Measurements from ENCODE around the gene POLN.

The POLN gene

DNA sequence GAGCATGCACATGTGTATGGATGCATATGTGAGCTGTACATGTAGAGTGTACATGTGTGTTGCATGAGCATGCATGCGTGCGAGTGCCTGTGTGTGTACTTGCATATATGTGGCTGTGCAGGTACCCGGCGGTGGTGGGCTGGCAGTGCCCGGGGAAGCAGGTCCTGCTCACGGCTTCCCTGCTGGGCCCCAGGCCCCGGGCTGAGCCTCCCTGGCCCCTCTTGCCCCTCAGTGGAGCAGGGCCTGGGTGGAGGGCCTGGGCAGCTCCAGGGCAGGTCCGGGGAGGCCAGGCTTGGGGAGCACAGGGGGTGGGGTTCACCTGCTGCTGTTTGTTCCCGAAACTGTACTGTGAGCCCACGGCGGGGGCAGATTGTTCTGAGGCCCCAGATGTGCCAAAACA, 173.4 kb downstream of the POLN start:
- no peak overlapping the region for H3K4me3 ChIP-seq (ENCODE audit: low read length)
- no peak for TF ChIP-seq ZNF274 (IDR thresholded peaks at IDR 0.05; ENCODE audit: low read depth, low read length)

DNA sequence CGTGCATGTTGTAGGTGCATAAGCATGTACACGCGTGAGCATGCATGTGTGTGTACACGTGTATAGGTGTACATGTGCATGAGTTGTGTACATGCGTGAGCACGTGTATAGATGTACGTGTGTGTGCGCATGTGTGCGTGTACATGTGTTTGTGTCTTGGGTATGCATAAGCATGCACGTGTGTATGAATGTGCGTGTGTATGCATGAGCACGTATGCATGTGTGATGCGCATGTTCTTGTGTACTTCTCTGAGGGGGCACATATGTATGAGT, 173.8 kb downstream of the POLN start:
- TF ChIP-seq ZNF274 (IDR thresholded peaks at IDR 0.05; ENCODE audit: low read depth, low read length), result no peak

DNA sequence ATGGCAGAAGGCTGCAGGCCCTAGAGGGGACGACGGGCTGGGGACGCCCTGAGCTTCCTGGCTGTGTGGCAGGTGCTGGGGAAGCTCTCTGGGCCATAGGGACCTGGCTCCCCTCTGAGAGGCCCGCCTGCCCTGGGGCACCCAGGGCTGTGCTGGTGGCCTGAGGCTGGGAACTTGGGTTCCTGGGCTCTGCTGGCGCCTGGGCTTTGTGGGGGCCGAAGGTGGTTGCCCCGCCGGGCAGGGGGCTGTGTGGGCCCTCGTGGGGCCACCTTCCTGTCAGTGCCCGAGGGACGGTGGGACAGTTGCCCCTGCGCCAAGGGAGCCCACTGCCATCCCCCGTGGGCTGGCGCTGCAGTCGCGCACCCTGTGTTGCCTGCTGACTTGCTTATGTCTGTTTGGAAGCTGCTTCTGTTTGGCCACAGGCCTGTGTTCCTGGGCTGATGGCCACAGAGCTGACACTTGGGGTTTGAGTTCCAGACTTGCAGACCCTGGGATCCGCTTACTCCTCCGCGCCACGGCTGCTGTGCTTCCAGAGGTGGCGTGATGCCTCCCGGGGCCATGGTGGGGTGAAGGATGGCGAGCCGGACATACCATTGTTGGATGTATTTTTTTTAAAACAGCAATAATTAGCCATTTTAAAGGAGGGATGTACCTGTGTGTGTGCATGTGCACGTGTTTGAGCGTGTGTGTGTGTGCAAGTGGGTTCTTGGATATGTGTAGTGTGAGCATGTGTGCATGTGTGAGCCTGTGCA, 174.3 kb downstream of the POLN start:
- TF ChIP-seq ZNF274 (IDR thresholded peaks at IDR 0.05; ENCODE audit: low read depth, low read length), result no peak

More for the DNA sequence above, 173.8 kb downstream of the POLN start:
- H3K4me3 ChIP-seq (ENCODE audit: low read length), result no peak overlapping the region

DNA sequence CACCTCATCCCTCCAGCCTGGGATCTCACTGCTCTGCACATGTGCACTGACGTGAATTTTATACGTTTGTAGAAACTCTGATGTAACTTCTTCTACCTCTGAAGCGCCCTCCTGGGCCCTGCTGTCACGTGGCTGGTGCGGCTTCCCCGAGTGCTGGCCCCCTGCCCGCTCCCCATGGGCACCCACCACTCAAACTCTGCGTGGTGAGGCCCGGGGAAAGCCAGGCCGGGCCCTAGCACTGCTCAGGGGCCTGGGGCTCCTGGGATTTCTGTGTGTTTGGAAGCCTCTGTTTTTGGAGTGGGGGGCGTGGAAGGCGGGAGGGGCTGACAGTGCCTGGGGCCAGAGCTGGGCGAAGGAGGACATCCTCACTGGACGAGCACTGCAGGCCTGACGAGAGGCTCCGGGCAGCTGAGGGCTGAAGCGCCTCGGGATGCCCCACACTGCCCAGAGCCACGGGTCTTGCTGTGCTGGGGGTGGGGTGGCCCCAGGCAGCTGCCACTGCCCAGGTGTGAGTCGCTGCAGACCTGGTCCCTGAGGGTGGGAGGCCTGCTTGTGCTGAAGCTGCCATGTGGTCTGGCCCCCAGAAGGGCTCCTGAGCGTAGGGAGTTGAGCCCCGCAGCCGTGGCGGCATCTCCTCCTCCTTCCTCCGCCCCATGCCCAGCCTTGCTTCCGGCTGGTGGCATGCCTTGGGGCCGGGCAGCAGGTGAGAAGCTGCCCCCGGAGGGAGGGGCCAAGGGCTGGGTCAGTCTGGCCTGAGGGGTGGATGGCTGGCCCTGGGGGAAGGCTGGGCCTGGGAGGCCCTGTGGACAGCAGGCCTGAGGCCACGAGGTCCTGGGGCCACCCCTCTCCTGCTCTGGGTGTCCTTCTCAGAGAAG, 175.1 kb downstream of the POLN start:
- TF ChIP-seq ZNF274 (IDR thresholded peaks at IDR 0.05; ENCODE audit: low read depth, low read length), result no peak

More for the DNA sequence above, 174.3 kb downstream of the POLN start:
- H3K4me3 ChIP-seq (ENCODE audit: low read length), result no peak overlapping the region

DNA sequence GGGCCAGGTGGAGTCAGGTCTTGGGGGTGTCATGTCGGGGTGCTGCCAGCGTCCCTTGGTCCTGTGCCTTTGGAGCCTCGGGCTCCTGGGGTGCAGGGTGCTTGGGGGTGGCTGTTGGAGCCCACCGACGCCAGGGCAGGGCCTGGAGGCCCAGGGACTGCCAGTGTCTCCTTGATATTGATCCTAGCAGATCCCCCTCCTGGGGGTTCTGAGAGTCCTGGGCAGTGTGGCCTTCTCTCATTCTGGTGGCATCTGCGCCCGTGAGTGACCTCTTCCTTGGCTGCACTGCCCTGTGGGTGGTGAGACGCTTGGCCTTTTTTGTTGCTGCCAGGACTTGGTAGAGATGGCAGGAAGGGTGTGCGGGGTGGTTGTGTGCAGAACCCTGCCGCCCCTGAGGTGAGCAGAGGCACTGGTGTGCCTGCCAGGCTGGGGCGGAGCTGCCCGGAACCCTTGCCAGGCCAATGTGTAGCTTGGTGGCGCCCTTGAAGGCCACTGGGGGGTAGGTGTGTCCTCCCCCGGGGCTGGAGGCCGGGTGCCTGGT, 175.8 kb downstream of the POLN start:
- no peak overlapping the region for H3K4me3 ChIP-seq (ENCODE audit: low read length)
- no peak for TF ChIP-seq ZNF274 (IDR thresholded peaks at IDR 0.05; ENCODE audit: low read depth, low read length)

More for the DNA sequence above, 175.1 kb downstream of the POLN start:
- H3K4me3 ChIP-seq (ENCODE audit: low read length), result no peak overlapping the region

DNA sequence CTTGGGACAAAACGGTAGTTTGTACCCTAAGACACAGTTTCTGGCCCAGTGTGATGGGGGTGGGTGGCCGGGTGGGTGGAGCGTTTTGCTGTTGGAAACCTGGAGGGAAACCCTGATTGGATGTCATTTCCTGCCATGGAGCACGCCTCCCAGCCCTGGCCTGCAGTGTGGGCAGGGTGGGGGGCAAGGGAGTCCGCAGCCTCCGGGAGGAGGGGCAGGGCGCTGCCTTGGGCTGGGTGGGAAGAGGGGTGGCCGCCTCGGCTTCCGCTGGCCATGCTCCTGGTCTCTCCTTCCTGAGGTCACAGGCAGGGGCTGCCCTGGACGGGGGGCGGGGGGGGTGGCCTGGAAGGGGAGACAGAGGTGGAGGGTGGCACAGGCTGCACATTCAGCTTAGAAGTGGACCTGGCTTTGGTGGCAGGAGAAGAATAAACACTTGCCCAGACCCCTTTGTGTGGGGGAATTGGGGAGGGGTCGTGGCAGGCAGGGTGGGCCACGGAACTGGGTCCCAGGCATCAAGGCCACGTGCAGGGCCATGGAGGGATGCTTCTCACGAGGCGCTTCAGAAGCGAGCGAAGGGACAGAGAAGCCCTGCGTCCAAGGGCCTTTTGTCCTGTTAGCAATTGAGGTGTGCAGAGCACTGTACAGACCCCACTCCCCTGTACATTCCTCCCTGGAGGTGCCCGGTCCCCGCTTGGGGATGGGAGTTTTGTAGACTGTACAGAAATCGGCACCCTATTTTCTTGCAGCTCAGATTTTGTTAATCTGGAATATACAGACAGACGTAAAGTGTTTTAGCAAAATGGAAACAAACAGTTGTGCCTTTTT, 176.6 kb downstream of the POLN start:
- TF ChIP-seq ZNF274 (IDR thresholded peaks at IDR 0.05; ENCODE audit: low read depth, low read length), result no peak
- no peak overlapping the region for H3K4me3 ChIP-seq (ENCODE audit: low read length)

DNA sequence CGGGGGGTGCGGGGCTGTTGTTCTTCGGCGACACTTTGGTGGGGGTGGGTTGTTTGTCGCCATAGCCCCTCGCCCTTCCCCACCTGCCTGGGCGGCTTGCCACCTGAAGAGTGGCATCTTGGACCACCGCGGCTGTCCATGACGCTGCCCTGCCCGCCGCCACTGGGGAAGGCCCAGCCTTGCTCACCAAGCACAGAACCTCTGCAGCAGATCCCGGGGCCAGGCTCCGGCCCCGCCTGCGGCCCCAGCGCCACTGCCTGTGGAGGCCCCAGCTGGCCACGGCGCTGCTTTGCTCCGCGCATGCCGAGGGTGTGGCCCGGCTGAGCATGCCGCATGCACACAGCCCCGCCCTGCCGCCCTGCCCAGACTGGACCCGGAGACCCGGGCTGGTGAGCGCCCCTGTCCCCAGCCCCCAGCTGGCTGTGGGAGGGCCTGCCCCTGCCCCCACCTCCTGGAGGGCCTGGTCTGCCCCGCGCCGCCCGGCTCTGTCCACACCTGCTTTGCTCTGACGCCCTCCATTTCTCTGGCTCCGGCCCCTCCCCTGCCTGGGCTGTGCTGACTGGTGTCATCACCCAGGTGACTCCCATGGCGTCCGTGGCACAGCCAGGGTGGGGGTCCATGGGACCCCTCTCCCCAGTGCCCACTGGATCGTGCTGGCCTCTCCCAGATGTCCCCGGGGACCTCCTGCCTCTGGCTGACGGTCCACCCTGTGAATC, 177.5 kb downstream of the POLN start:
- TF ChIP-seq ZNF274 (IDR thresholded peaks at IDR 0.05; ENCODE audit: low read depth, low read length), result no peak
- no peak overlapping the region for H3K4me3 ChIP-seq (ENCODE audit: low read length)

DNA sequence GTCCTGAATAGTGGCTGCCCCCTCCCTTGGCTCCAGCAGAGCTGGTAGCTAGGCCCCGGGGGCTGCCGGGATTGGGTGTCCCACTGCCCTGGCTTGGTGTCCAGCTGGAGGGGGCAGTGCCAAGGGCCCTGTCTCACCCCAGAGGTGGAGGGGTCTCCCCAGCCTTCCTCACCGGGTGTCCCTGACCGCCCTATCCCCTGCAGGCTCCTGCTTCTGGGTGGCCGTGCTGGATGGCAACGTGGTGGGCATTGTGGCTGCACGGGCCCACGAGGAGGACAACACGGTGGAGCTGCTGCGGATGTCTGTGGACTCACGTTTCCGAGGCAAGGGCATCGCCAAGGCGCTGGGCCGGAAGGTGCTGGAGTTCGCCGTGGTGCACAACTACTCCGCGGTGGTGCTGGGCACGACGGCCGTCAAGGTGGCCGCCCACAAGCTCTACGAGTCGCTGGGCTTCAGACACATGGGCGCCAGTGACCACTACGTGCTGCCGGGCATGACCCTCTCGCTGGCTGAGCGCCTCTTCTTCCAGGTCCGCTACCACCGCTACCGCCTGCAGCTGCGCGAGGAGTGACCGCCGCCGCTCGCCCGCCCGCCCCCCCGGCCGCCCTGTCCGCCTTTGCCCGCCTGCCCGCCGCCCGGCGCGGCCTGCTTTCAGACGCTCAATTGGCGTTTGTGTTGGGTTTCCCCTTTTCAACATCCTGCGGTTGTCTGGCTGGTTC, 178.2 kb downstream of the POLN start:
- H3K4me3 ChIP-seq (ENCODE audit: low read length), result no peak overlapping the region
- no peak for TF ChIP-seq ZNF274 (IDR thresholded peaks at IDR 0.05; ENCODE audit: low read depth, low read length)

DNA sequence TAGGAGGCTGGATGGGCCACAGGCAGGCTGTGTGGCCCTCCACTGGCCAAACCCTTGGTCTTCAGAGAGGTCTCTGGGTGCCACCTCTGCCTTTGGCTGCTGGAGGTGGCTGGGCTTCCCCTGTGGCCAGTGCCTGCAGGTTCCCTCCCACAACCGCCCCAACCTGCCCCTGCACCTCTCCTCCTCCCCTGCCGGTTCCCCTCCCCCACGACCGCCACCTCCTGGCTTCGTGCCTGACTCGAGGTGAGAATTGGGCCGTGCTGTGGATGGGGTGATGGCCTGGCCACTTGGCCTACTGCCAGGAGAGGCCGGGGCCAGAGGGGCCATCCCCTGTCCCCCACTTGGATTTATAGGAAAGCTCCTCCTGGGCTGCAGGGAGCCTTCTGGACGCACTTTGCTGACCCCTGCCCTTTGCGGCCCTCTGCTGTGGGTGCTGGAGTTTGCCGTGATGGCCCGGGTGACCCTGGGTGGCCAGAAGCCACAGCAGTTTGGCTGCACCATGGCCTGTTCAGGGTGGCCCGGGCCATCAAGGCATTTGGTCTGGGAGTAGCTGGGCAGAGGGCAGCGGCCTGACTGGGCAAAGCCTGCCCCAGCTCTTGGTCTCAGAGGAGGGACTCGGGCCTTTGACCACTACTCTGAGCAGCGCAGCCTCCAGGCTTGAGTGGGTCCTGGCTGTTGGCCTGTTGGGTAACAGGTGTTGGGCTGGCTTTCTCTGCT, 179.0 kb downstream of the POLN start:
- H3K4me3 ChIP-seq (ENCODE audit: low read length), result no peak overlapping the region
- TF ChIP-seq ZNF274 (IDR thresholded peaks at IDR 0.05; ENCODE audit: low read depth, low read length), result no peak

DNA sequence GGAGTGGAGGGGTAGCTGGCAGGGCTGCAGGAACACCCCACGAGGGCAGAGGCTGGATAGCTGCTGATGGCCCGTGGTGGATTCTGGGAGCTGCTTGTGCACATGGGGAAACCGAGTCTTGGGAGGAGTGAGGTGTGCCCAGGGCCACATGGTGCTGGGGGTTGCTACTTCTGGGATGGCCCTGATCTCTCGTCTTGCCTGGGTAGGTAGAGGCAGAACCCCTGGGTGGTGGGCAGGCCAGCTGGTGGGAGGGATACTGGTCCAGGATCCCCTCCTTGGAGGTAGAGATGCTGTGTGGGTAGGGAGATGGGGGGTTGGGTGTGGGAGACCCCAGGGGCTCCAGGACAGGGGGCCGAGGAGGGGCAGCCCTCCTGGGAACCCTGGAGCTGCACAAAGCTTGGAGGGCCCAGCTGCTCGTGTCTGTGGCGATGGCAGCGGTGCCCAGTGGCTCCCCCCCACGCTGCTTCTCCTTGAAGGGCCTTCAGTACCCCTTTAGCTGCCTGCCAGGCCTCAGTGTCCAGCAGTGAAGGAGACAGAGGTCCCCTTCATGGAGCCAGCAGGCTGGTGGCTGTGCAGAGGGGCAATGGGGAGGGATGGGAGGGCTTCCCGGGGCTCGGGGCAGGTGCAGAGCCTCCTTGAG, 179.6 kb downstream of the POLN start:
- no peak for TF ChIP-seq ZNF274 (IDR thresholded peaks at IDR 0.05; ENCODE audit: low read depth, low read length)
- H3K4me3 ChIP-seq (ENCODE audit: low read length), result no peak overlapping the region

DNA sequence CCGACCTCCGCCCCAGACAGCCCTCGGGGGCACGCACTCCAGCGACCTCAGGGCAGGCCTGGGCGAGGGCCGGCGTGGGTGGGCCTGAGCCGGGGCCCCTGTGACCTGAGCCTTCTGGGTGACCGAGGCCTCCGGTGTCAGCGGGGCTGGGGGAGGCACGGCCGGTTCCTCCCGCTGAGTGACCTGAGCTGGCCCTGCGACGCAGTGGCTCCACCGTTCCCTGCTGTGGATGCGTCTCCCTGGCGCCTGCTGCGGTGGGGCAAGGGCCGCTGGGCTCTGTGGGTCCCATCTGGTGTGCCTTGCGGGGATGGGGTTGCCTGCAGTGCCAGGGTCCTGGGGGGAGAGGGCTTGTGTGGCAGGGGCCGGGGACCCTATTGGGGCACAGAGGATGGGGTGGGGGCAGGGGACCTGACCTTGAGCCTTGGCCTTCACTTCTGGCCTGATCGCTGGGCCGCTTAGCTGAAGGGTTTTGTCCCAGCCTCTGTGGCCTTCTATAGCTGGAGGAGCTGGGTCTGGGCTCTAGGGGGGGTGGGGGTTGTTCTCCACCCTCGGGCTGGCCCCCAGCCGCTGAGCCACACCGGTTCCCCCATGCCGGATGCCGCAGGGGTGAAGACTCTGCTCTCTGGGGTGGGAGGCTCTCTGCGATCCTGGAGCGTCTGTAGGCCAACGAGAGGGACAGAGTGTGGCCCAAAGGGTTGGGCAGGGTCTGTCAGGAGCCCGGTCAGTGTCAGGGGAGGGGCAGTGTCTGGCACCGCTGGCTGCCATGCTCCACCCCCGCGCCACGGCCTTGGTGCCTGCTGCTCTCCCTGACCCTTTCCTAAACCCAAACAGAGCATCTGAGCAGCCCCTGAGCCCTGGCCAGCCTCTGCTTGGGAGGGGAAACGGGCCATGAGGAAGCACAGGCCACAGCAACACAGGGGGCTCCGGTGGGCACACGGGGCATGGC, 180.5 kb downstream of the POLN start:
- no peak for TF ChIP-seq ZNF274 (IDR thresholded peaks at IDR 0.05; ENCODE audit: low read depth, low read length)
- H3K4me3 ChIP-seq (ENCODE audit: low read length), result no peak overlapping the region
